Activated CD8-positive, alpha-beta T cell treated with anti-CD3 and anti-CD28 coated beads for 36 hours (primary cell): ENCODE data around the gene CACHD1. TPM values are rescaled to one million over a fixed set of nuclear protein-coding genes. Genes with fewer than 3 reads are reported as not detected.

Experiments used
- ATAC-seq: fragments of 200-7000 bp; cut with Tn5 transposase; one replicate; pipeline ENCODE4 v1.10.0; 2021; ENCODE audit warnings: mild to moderate bottlenecking, moderate library complexity
- CTCF ChIA-PET: fragments of 350-600 bp; sonication (Branson Sonifier 250); formaldehyde crosslinking; loops from one replicate; lab custom pipeline; 2021; ENCODE audit warnings: antibody characterized with exemption; lab: Charles Lee
- POLR2A ChIA-PET: fragments of 350-600 bp; sonication (Branson Sonifier 250); formaldehyde crosslinking; loops from one replicate; lab custom pipeline; 2021; ENCODE audit warnings: antibody characterized with exemption; lab: Charles Lee
- DNase-seq: peaks from one replicate; pipeline ENCODE4 v3.0.0-alpha.2; 2020
- H3K27ac Mint-ChIP-seq: one replicate; pipeline ENCODE4 v1.8.0; 2021; ENCODE audit warnings: mild to moderate bottlenecking, mixed read lengths
- H3K27me3 Mint-ChIP-seq: one replicate; pipeline ENCODE4 v1.8.0; 2021; ENCODE audit warnings: mixed read lengths
- H3K36me3 Mint-ChIP-seq: one replicate; pipeline ENCODE4 v1.8.0; 2021; ENCODE audit warnings: low read depth, mixed read lengths
- H3K4me1 Mint-ChIP-seq: one replicate; pipeline ENCODE4 v1.8.0; 2021; ENCODE audit warnings: low read depth, mixed read lengths
- H3K4me3 Mint-ChIP-seq: one replicate; pipeline ENCODE4 v1.8.0; 2021; ENCODE audit warnings: mild to moderate bottlenecking, moderate library complexity, mixed read lengths
- H3K9me3 Mint-ChIP-seq: one replicate; pipeline ENCODE4 v1.8.0; 2021; ENCODE audit warnings: mixed read lengths
- CTCF ChIP-seq: fragments of 200-600 bp; IDR thresholded peaks from one replicate; pipeline ENCODE4 v1.8.0; 2022; ENCODE audit warnings: antibody characterized with exemption, mild to moderate bottlenecking
- intact Hi-C: fragments of 100-400 bp; cut with micrococcal nuclease; formaldehyde crosslinking; loops from one replicate; pipeline ENCODE4 v1.10.0; 2022
- total RNA-seq, 2 experiments: library from RNA; stranded (reverse); gene quantifications; one replicate each; pipeline ENCODE4 v1.2.3, GENCODE V29; 2021

The CACHD1 gene
- total RNA-seq, 2 experiments from 2014 or later: 2.2 to 2.5 TPM

GRCh38 chr1:64480999-64481772 lies 11.3 kb downstream of the CACHD1 start:
- no peak overlapping the region for H3K27ac Mint-ChIP-seq
- intact Hi-C loops: no loop called here
- DNase-seq (no peak), ATAC-seq (no peak)
- CTCF ChIA-PET: interaction anchor here (0.6 kb wide), 1 partner anchor 194 kb away, joined by 3 read pairs; no protein-coding TSS in a partner anchor
- H3K9me3 Mint-ChIP-seq: no peaks in the 10 kb centered on the region
- TF ChIP-seq CTCF: no peak
- H3K4me3 Mint-ChIP-seq: no peak overlapping the region
- H3K27me3 Mint-ChIP-seq: no peaks in the 10 kb centered on the region
- H3K36me3 Mint-ChIP-seq: no peaks in the 10 kb centered on the region
- POLR2A ChIA-PET: no interaction called here
- H3K4me1 Mint-ChIP-seq: peaks cover 2% of the 10 kb centered on the region

GRCh38 chr1:64482128-64482527 lies 12.2 kb downstream of the CACHD1 start:
- Mint-ChIP-seq H3K36me3 (no peaks in the 10 kb centered on the region), H3K27ac (no peak overlapping the region), H3K27me3 (peaks cover 2% of the 10 kb centered on the region), H3K4me1 (peaks cover 2% of the 10 kb centered on the region), H3K9me3 (no peaks in the 10 kb centered on the region), H3K4me3 (no peak overlapping the region)
- intact Hi-C loops: no loop called here
- ATAC-seq (no peak), DNase-seq (no peak)
- TF ChIP-seq CTCF: no peak
- ChIA-PET CTCF (no interaction called here), POLR2A (no interaction called here)

- Mint-ChIP-seq H3K4me3 (no peak overlapping the region), H3K9me3 (no peaks in the 10 kb centered on the region), H3K27me3 (peaks cover 2% of the 10 kb centered on the region), H3K4me1 (peaks cover 2% of the 10 kb centered on the region), H3K36me3 (no peaks in the 10 kb centered on the region), H3K27ac (no peak overlapping the region)
- no peak for DNase-seq
- POLR2A ChIA-PET: interaction anchor here (0.6 kb wide), 1 partner anchor 9 kb away, joined by 5 read pairs; no protein-coding TSS in a partner anchor
- no peak for TF ChIP-seq CTCF
- CTCF ChIA-PET: no interaction called here
- intact Hi-C loops: no loop called here
- ATAC-seq: peak; percentile 27
Measured at GRCh38 chr1:64482720-64483119, 12.8 kb downstream of the CACHD1 start.

GRCh38 chr1:64483731-64484414 lies 13.9 kb downstream of the CACHD1 start:
- Mint-ChIP-seq H3K9me3 (no peaks in the 10 kb centered on the region), H3K4me3 (no peak overlapping the region), H3K4me1 (peaks cover 2% of the 10 kb centered on the region), H3K36me3 (no peaks in the 10 kb centered on the region), H3K27me3 (peaks cover 2% of the 10 kb centered on the region), H3K27ac (no peak overlapping the region)
- ChIA-PET CTCF (no interaction called here), POLR2A (no interaction called here)
- no peak for TF ChIP-seq CTCF
- intact Hi-C loops: no loop called here
- ATAC-seq: no peak
- DNase-seq: no peak

- Mint-ChIP-seq H3K9me3 (no peaks in the 10 kb centered on the region), H3K36me3 (no peaks in the 10 kb centered on the region), H3K4me3 (no peak overlapping the region), H3K27me3 (peaks cover 2% of the 10 kb centered on the region), H3K4me1 (peaks cover 2% of the 10 kb centered on the region), H3K27ac (no peak overlapping the region)
- DNase-seq (no peak), ATAC-seq (no peak)
- ChIA-PET CTCF (no interaction called here), POLR2A (no interaction called here)
- no peak for TF ChIP-seq CTCF
- intact Hi-C loops: no loop called here
Measured at GRCh38 chr1:64484651-64485050, 14.7 kb downstream of the CACHD1 start.
